Endodermal cell (in vitro differentiated cells): ENCODE results near the gene DBR1. TPM values are rescaled to one million over a fixed set of nuclear protein-coding genes. Genes with fewer than 3 reads are reported as not detected.
A peak's percentile ranks its signal among the peaks of the same experiment; 100 is the strongest.

Experiments used
- DNase-seq: peaks from one replicate; pipeline ENCODE4 v3.0.0-alpha.2; 2017
- H3K27ac ChIP-seq: 2 replicates; pipeline ENCODE4 v1.5.1; 2013; ENCODE audit warnings: mild to moderate bottlenecking, low read depth, low read length, moderate library complexity
- H3K27me3 ChIP-seq: 2 replicates; pipeline ENCODE4 v1.6.1; 2013; ENCODE audit warnings: mild to moderate bottlenecking, low read length, moderate library complexity; ENCODE audit not compliant: insufficient read depth, control insufficient read depth, poor library complexity, severe bottlenecking
- H3K36me3 ChIP-seq: 2 replicates; pipeline ENCODE4 v1.7.0; 2013; ENCODE audit warnings: mild to moderate bottlenecking, low read length, moderate library complexity; ENCODE audit not compliant: control insufficient read depth, insufficient read depth
- H3K4me1 ChIP-seq: one replicate; pipeline ENCODE4 v1.7.0; 2013; ENCODE audit warnings: low read length; ENCODE audit not compliant: control insufficient read depth, insufficient read depth
- H3K4me3 ChIP-seq: 2 replicates; pipeline ENCODE4 v1.5.1; 2013; ENCODE audit warnings: mild to moderate bottlenecking, low read length, moderate library complexity
- H3K9ac ChIP-seq: 2 replicates; pipeline ENCODE4 v1.6.1; 2013; ENCODE audit warnings: mild to moderate bottlenecking, low read length, moderate library complexity; ENCODE audit not compliant: poor library complexity, severe bottlenecking; ENCODE audit errors: extremely low read depth
- H3K9me3 ChIP-seq: 2 replicates; pipeline ENCODE4 v1.6.1; 2013; ENCODE audit warnings: mild to moderate bottlenecking, low read length, moderate library complexity; ENCODE audit not compliant: control insufficient read depth
- H3K27ac Mint-ChIP-seq: 2 replicates; pipeline ENCODE4 v1.8.0; 2020; ENCODE audit warnings: mixed read lengths
- H3K27me3 Mint-ChIP-seq: 2 replicates; pipeline ENCODE4 v1.8.0; 2021; ENCODE audit warnings: mild to moderate bottlenecking, mixed read lengths; ENCODE audit not compliant: insufficient read depth
- H3K36me3 Mint-ChIP-seq: 2 replicates; pipeline ENCODE4 v1.8.0; 2020; ENCODE audit warnings: low read depth, mixed read lengths
- H3K4me1 Mint-ChIP-seq: 2 replicates; pipeline ENCODE4 v1.8.0; 2020; ENCODE audit warnings: mixed read lengths
- H3K4me3 Mint-ChIP-seq: 2 replicates; pipeline ENCODE4 v1.8.0; 2020; ENCODE audit warnings: mild to moderate bottlenecking, moderate library complexity, mixed read lengths
- H3K9me3 Mint-ChIP-seq: 2 replicates; pipeline ENCODE4 v1.8.0; 2020; ENCODE audit warnings: mild to moderate bottlenecking, mixed read lengths
- WGBS, 2 experiments: methylation state at CpG; one replicate each; pipeline versions ENCODE4 v1.1.5 to v1.1.7; 2013; ENCODE audit warnings: missing lambda C conversion rate in 2 of 2, mixed read lengths in 1 of 2; ENCODE audit not compliant: insufficient coverage in 1 of 2, insufficient read length in 1 of 2; 5-methylcytosine and 5-hydroxymethylcytosine counted together
- total RNA-seq, 2 donors: library from RNA; stranded (reverse); fragmentation: NEBNext Ultra II Directional in 1 of 2; extraction: Animal tissue kit (Norgen Biotek cat#: 25700) in 1 of 2; gene quantifications; 2 replicates in 1 of 2; 3 replicates in 1 of 2; pipeline ENCODE4 v1.2.1, GENCODE V29; 2021
- TF ChIP-seq, protein P1 (sequence below): fragments of 200-600 bp; sonication (generic); conservative IDR thresholded peaks from 2 replicates; pipeline ENCODE4 v1.5.0; 2021; ENCODE audit warnings: antibody characterized with exemption, mild to moderate bottlenecking

The DBR1 gene
- total RNA-seq, 2 donors from 2014 or later, result 17.7 to 22.0 TPM

DNA sequence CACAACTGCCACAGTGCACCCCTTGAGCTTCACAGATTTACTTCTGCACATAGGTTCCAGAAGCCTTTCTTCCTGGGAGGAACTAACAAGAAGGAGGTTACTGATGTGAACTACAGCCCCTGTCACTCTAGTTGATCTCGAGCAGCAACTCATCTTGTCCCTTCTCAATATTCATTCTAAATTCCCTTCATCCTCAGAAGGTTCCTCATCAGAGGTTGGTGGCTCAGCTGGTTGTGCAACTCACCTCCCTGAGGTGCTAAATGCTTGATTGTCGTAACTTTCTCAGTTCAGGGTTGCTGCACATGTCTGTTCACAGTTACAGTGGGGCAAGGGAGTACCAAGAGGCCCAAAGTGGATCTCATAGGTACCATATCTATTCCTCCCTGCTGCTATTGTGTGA, 36.9 kb downstream of the DBR1 start:
- Histone ChIP-seq H3K4me3 (peak overlapping the region; percentile 27), H3K9me3 (no peaks in the 10 kb centered on the region), H3K27ac (no peak overlapping the region), H3K9ac (no peak overlapping the region), H3K4me1 (peaks cover 5% of the 10 kb centered on the region), H3K27me3 (no peaks in the 10 kb centered on the region), H3K36me3 (no peaks in the 10 kb centered on the region)
- Mint-ChIP-seq H3K4me3 (no peak overlapping the region), H3K9me3 (no peaks in the 10 kb centered on the region), H3K27me3 (peaks cover 2% of the 10 kb centered on the region), H3K36me3 (no peaks in the 10 kb centered on the region), H3K4me1 (peaks cover 37% of the 10 kb centered on the region), H3K27ac (no peak overlapping the region)
- TF ChIP-seq, protein P1, sequence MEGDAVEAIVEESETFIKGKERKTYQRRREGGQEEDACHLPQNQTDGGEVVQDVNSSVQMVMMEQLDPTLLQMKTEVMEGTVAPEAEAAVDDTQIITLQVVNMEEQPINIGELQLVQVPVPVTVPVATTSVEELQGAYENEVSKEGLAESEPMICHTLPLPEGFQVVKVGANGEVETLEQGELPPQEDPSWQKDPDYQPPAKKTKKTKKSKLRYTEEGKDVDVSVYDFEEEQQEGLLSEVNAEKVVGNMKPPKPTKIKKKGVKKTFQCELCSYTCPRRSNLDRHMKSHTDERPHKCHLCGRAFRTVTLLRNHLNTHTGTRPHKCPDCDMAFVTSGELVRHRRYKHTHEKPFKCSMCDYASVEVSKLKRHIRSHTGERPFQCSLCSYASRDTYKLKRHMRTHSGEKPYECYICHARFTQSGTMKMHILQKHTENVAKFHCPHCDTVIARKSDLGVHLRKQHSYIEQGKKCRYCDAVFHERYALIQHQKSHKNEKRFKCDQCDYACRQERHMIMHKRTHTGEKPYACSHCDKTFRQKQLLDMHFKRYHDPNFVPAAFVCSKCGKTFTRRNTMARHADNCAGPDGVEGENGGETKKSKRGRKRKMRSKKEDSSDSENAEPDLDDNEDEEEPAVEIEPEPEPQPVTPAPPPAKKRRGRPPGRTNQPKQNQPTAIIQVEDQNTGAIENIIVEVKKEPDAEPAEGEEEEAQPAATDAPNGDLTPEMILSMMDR, result no peak
- no peak for DNase-seq
- 92 to 93% methylated on average over 2 of the region's 2 CpGs for WGBS, 2 experiments

DNA sequence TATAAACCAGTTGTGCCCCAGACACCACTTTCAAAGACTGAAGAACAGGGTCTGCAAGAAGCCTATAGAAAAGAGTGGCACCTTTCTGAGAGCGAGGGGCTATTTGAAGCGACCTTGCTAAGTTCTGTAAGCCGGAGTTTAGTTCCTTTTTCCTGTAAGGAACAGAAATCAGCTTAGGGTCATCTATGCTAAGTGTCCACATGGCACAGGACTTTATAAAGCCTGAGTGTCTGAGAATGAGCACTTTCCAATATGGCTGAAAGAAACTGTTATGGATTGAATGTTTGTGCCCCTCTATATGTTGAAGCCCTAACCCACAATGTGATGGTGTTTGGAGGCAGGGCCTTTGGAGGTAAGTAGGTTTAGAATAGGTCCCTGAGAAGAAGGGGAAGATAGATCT, 38.5 kb downstream of the DBR1 start:
- TF ChIP-seq, protein P1, result no peak
- peak overlapping the region; percentile 21 for H3K4me3 ChIP-seq
- H3K27me3 Mint-ChIP-seq, result peaks cover 2% of the 10 kb centered on the region
- H3K27ac Mint-ChIP-seq, result no peak overlapping the region
- peaks cover 37% of the 10 kb centered on the region for H3K4me1 Mint-ChIP-seq
- no peaks in the 10 kb centered on the region for H3K9me3 ChIP-seq
- H3K4me1 ChIP-seq, result peaks cover 5% of the 10 kb centered on the region
- H3K9ac ChIP-seq, result no peak overlapping the region
- H3K9me3 Mint-ChIP-seq, result no peaks in the 10 kb centered on the region
- no peak for DNase-seq
- H3K27me3 ChIP-seq, result no peaks in the 10 kb centered on the region
- H3K36me3 ChIP-seq, result no peaks in the 10 kb centered on the region
- no peak overlapping the region for H3K27ac ChIP-seq
- H3K36me3 Mint-ChIP-seq, result no peaks in the 10 kb centered on the region
- 92 to 100% methylated on average over 3 of the region's 3 CpGs for WGBS, 2 experiments
- peak overlapping the region; percentile 12 for H3K4me3 Mint-ChIP-seq

DNA sequence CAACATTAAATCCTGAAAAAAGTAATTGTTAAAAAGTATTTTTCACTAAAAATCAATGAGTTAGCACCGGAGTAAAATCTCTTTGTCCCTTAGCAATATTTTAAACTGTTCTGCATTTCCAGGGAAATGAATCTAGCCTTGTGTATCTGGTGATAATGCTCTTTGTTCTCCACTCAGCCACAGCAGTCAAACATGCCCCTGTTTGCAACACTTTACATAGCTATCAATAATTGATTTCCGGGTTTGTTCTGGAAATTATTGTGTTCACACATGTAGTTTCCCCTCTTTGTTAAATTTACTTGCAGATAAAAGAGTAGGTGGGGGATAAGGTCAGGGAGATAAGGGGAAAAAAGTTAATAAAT, 38.9 kb downstream of the DBR1 start:
- H3K27ac ChIP-seq, result no peak overlapping the region
- Mint-ChIP-seq H3K36me3 (no peaks in the 10 kb centered on the region), H3K4me1 (peaks cover 37% of the 10 kb centered on the region), H3K27ac (peak overlapping the region; percentile 3), H3K4me3 (peak overlapping the region; percentile 12), H3K9me3 (no peaks in the 10 kb centered on the region), H3K27me3 (peaks cover 2% of the 10 kb centered on the region)
- H3K4me1 ChIP-seq, result peaks cover 5% of the 10 kb centered on the region
- H3K9ac ChIP-seq, result no peak overlapping the region
- no peaks in the 10 kb centered on the region for H3K36me3 ChIP-seq
- no peak for DNase-seq
- H3K9me3 ChIP-seq, result no peaks in the 10 kb centered on the region
- TF ChIP-seq, protein P1, result no peak
- 78 to 83% methylated on average over 1 to 2 of the region's 2 CpGs for WGBS, 2 experiments
- H3K4me3 ChIP-seq, result peak overlapping the region; percentile 21
- H3K27me3 ChIP-seq, result no peaks in the 10 kb centered on the region
